ENCODE data around the gene OPRD1.

The OPRD1 gene

DNA sequence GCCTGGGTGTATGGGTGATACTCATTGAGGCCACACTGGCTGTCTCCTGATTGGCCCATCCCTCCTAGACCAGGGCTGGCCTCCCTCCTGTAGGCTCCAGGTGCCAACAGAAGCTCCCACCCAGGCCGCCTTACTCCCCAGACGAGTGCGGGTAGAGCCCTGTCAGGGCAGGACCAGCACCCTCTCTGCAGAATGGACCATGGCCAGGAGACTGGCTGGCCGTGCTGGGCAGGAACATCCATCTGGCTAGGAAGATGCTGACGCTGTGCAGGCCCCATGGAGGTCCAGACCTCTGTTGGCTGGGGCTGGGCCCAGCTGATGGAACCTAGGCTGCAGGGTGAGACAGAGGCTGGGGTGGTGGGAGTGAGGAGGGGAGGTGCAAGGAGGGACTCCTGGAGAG lies 77.4 kb downstream of the OPRD1 start:
- H3K9me3 ChIP-seq, result no peaks in the 10 kb centered on the region
- H3K4me3 ChIP-seq, result no peak overlapping the region
- no peaks in the 10 kb centered on the region for H3K27me3 ChIP-seq
- H3K4me1 ChIP-seq, result peaks cover 0 to 31% (median 22%) of the 10 kb centered on the region in 4 donors
- no peak for DNase-seq
- H3K27ac ChIP-seq, result no peak overlapping the region
- TF ChIP-seq, protein P1, sequence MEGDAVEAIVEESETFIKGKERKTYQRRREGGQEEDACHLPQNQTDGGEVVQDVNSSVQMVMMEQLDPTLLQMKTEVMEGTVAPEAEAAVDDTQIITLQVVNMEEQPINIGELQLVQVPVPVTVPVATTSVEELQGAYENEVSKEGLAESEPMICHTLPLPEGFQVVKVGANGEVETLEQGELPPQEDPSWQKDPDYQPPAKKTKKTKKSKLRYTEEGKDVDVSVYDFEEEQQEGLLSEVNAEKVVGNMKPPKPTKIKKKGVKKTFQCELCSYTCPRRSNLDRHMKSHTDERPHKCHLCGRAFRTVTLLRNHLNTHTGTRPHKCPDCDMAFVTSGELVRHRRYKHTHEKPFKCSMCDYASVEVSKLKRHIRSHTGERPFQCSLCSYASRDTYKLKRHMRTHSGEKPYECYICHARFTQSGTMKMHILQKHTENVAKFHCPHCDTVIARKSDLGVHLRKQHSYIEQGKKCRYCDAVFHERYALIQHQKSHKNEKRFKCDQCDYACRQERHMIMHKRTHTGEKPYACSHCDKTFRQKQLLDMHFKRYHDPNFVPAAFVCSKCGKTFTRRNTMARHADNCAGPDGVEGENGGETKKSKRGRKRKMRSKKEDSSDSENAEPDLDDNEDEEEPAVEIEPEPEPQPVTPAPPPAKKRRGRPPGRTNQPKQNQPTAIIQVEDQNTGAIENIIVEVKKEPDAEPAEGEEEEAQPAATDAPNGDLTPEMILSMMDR (IDR thresholded peaks at IDR 0.05), result no peak
- H3K36me3 ChIP-seq, result peaks cover 0 to 4% (median 0%) of the 10 kb centered on the region in 3 donors
- intact Hi-C loops (cut with DNase I; ENCODE audit: low total_unique reads), result loop anchor here (5.0 kb wide), 1 partner anchor 233 kb away; the partner anchor contains the start of gene TMEM200B

DNA sequence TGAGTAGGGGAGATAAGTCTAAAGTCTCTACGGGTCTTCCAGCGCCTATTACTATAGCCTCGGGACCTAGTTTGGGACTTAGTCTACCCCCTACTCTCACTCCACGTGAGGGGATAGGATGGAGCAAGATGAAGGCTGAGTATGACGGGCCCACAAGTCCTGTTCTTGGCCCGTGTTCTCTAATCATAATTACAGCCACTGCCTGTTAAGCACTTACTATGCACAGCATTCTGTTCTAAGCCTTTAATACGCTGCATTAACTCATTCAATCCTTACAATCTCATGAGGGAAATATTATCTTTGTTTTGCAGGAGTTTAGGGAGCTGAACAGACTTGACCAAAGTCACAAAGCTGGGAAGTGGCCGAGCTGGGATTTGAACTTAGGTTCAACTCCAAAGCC lies 78.5 kb downstream of the OPRD1 start:
- no peak overlapping the region for H3K27ac ChIP-seq
- H3K9me3 ChIP-seq, result no peaks in the 10 kb centered on the region
- DNase-seq, result no peak
- H3K4me3 ChIP-seq, result no peak overlapping the region
- no peaks in the 10 kb centered on the region for H3K27me3 ChIP-seq
- H3K4me1 ChIP-seq, result peaks cover 0 to 24% (median 13%) of the 10 kb centered on the region in 4 donors
- peaks cover 0 to 4% (median 0%) of the 10 kb centered on the region in 3 donors for H3K36me3 ChIP-seq
- intact Hi-C loops (cut with DNase I; ENCODE audit: low total_unique reads), result no loop called here
- TF ChIP-seq, protein P1 (IDR thresholded peaks at IDR 0.05), result no peak

DNA sequence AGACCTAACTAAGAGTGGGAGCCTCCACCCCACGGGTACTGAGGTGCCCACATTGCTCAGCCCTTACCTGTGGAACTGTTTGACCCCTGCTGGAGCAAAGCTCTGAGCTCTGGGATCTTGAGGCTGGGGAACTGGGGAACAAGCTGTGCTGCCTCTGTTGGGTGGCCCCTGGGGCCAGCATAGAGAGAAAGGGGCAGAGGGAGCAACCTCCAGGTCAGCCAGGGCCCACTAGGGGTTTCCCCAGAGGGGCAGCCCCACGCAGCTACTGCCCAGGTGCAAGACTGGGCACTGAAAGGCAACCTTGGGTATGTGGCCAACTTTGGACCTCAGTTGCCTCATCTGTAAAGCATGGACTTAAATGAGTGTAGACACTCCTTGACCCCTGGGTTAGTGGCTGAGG lies 78.9 kb downstream of the OPRD1 start:
- TF ChIP-seq, protein P1 (IDR thresholded peaks at IDR 0.05), result no peak
- no peaks in the 10 kb centered on the region for H3K9me3 ChIP-seq
- peaks cover 0 to 23% (median 11%) of the 10 kb centered on the region in 4 donors for H3K4me1 ChIP-seq
- intact Hi-C loops (cut with DNase I; ENCODE audit: low total_unique reads), result no loop called here
- peaks cover 0 to 4% (median 0%) of the 10 kb centered on the region in 3 donors for H3K36me3 ChIP-seq
- no peak for DNase-seq
- H3K27me3 ChIP-seq, result no peaks in the 10 kb centered on the region
- H3K4me3 ChIP-seq, result no peak overlapping the region
- H3K27ac ChIP-seq, result no peak overlapping the region

DNA sequence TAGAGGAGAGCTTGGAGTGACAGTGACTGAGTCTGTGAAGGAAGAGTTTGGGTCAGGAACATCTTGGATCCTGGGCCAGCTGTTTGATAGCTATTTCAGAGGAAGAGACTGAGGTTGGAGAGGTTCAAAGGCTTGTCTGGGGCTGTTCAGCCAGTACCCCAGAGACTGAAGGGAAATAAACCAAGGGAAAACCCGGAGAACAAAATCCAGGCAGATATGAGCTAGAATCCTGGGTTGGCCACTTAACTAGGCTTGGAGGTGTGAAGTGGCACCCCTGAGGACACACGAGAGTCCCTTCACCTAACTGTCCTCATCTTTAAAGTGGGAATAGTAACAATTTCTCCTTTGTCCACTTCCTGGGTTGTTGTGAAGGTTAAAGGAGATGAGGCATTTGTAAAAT lies 79.3 kb downstream of the OPRD1 start:
- no peak overlapping the region for H3K27ac ChIP-seq

DNA sequence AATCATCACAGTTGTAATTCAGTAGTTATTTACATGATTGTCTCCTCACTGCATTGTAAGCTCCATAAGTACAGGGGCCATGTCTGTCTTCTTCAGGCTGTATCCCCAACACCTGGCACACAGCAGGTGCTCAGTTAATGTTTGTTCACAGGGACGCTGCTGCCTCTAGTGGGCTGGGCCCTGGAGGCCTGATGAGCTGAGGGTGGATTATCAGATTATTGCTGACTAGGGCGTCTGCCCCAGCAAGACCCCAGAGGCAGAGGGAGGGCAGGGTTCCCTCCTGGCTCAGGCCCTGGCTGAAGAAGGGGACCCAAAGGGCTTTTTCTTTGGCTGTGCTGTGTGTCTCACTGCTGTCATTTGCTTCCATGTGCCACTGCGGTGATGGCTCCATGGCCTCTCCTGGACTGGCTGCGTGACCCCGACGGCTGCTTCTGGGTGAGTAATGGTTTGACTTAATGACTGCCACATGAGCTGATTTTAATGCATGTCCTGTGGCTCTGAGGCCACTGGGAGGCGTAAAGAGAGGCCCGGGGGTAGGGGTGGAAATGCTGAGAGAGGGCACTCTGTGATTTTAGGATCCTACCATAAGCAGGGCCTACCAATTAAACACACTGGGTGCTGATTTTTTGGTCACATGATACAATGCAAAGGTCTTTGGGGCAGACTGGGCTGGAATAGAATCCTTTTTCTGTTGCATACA lies 81.6 kb downstream of the OPRD1 start:
- no peak overlapping the region for H3K4me3 ChIP-seq
- H3K27ac ChIP-seq, result no peak overlapping the region
- no peaks in the 10 kb centered on the region for H3K27me3 ChIP-seq
- H3K36me3 ChIP-seq, result peaks cover 0 to 4% (median 0%) of the 10 kb centered on the region in 3 donors
- intact Hi-C loops (cut with DNase I; ENCODE audit: low total_unique reads), result no loop called here
- TF ChIP-seq, protein P1 (IDR thresholded peaks at IDR 0.05), result peak in 1 of 2 experiments; percentile 15
- DNase-seq, result no peak
- no peaks in the 10 kb centered on the region for H3K9me3 ChIP-seq
- peaks cover 0 to 11% (median 3%) of the 10 kb centered on the region in 4 donors for H3K4me1 ChIP-seq

More for the DNA sequence above, 79.3 kb downstream of the OPRD1 start:
- intact Hi-C loops (cut with DNase I; ENCODE audit: low total_unique reads), result no loop called here
- Histone ChIP-seq H3K36me3 (peaks cover 0 to 4% (median 0%) of the 10 kb centered on the region in 3 donors), H3K4me1 (peaks cover 0 to 21% (median 8%) of the 10 kb centered on the region in 4 donors), H3K9me3 (no peaks in the 10 kb centered on the region), H3K4me3 (no peak overlapping the region), H3K27me3 (no peaks in the 10 kb centered on the region)
- DNase-seq, result no peak
- TF ChIP-seq, protein P1 (IDR thresholded peaks at IDR 0.05), result no peak
